Spleen (tissue), 11 donors: ENCODE measurements around the gene EHMT1. TPM values are rescaled to one million over a fixed set of nuclear protein-coding genes. Genes with fewer than 3 reads are reported as not detected.

ENCODE experiments used
- DNase-seq: peaks from one replicate; pipeline ENCODE4 v3.0.0-alpha.2; 2020
- H3K27ac ChIP-seq, 8 donors: fragments of 200-600 bp; sonication (generic) in 7 of 8; 1 replicate in 4 of 8; 2 replicates in 4 of 8; pipeline versions ENCODE4 v1.5.0 to v1.8.0; 2016 to 2021; ENCODE audit warnings: inconsistent platforms in 4 of 8, mild to moderate bottlenecking in 4 of 8, moderate library complexity in 1 of 8
- H3K27me3 ChIP-seq, 7 donors: fragments of 200-600 bp; sonication (generic) in 6 of 7; replicated peaks in 1 of 7; 1 replicate in 4 of 7; 2 replicates in 3 of 7; pipeline versions ENCODE4 v1.5.0 to v1.8.0; 2016 to 2021; ENCODE audit warnings: inconsistent platforms in 3 of 7, mild to moderate bottlenecking in 1 of 7
- H3K36me3 ChIP-seq, 6 donors: fragments of 200-600 bp; sonication (generic) in 5 of 6; 1 replicate in 4 of 6; 2 replicates in 2 of 6; pipeline versions ENCODE4 v1.5.0 to v1.8.0; 2016 to 2021; ENCODE audit warnings: inconsistent platforms in 2 of 6
- H3K4me1 ChIP-seq, 6 donors: fragments of 200-600 bp; sonication (generic) in 5 of 6; 1 replicate in 3 of 6; 2 replicates in 3 of 6; pipeline versions ENCODE4 v1.5.0 to v1.8.0; 2016 to 2021; ENCODE audit warnings: inconsistent platforms in 3 of 6
- H3K4me3 ChIP-seq, 8 donors: fragments of 200-600 bp; sonication (generic) in 7 of 8; 1 replicate in 4 of 8; 2 replicates in 4 of 8; pipeline versions ENCODE4 v1.5.0 to v1.8.0; 2016 to 2021; ENCODE audit warnings: inconsistent platforms in 4 of 8, mild to moderate bottlenecking in 4 of 8, moderate library complexity in 2 of 8
- H3K9me3 ChIP-seq, 8 donors: fragments of 200-600 bp; sonication (generic) in 7 of 8; 1 replicate in 4 of 8; 2 replicates in 4 of 8; pipeline versions ENCODE4 v1.5.0 to v1.8.0; 2016 to 2021; ENCODE audit warnings: inconsistent platforms in 4 of 8
- CTCF ChIP-seq, 11 experiments: fragments of 200-600 bp in 7 of 11; fragments of 450-650 bp in 4 of 11; sonication (generic) in 4 of 11; IDR thresholded peaks in 8 of 11; conservative IDR thresholded peaks in 3 of 11; 1 replicate in 7 of 11; 2 replicates in 4 of 11; pipeline versions ENCODE4 v1.4.0 to v1.8.0; 2016 to 2021; ENCODE audit warnings: antibody characterized with exemption in 11 of 11, inconsistent platforms in 4 of 11, mild to moderate bottlenecking in 1 of 11
- POLR2A ChIP-seq, 3 donors: fragments of 450-650 bp; IDR thresholded peaks; one replicate each; pipeline ENCODE4 v1.5.1; 2017; ENCODE audit warnings: antibody characterized with exemption in 3 of 3, mild to moderate bottlenecking in 1 of 3
- POLR2AphosphoS5 ChIP-seq, 3 donors: sonication (generic); formaldehyde crosslinking; IDR thresholded peaks; one replicate each; pipeline ENCODE4 v1.5.1; 2017; ENCODE audit warnings: antibody characterized with exemption in 3 of 3
- WGBS, 5 donors: extraction: QIAGEN DNeasy Blood & Tissue Kit in 3 of 5; methylation state at CpG; one replicate each; pipeline versions ENCODE4 v1.1.5 to v1.1.7; 2013 to 2018; 5-methylcytosine and 5-hydroxymethylcytosine counted together
- intact Hi-C: fragments of 100-400 bp; cut with DNase I; formaldehyde crosslinking; loops from one replicate; pipeline ENCODE4 v1.15.0; 2023; ENCODE audit warnings: low total_unique reads
- polyA plus RNA-seq, 3 donors: library from polyadenylated mRNA; stranded (reverse); fragments of 200-250 nt; gene quantifications; one replicate each; pipeline ENCODE4 v1.2.1, GENCODE V29; 2013
- total RNA-seq, 7 donors: library from RNA; depleted of rRNA in 3 of 7; stranded (reverse); fragments of >200 nt in 3 of 7; fragmentation: NEBNext Ultra II Directional in 4 of 7; extraction: Animal tissue kit (Norgen Biotek cat#: 25700) in 4 of 7; gene quantifications; one replicate each; pipeline versions ENCODE4 v1.1.0 to v1.2.1, GENCODE V29; 2016 to 2021
- donor health status: healthy with polysubstance abuse.
- donor health status: DM: no; HTN: no; CAD: no; lungs with moderate emphysema.
- donor health status: DM: no; HTN: no; CAD: no.
- donor health status: Bipolar disorder and iron deficiency.
- donor health status: healthy.
- donor health status: DM: no; HTN: no; CAD: no.
- donor health status: DM: yes; HTN: yes; CAD: no.

Gene EHMT1
- total and polyA plus RNA-seq, 10 donors: 35.5 to 163 (median 122) TPM

- H3K27ac ChIP-seq: no peak overlapping the region
- intact Hi-C loops: no loop called here
- DNase-seq: no peak
- H3K9me3 ChIP-seq: no peaks in the 10 kb centered on the region
- H3K4me3 ChIP-seq: no peak overlapping the region
- no peaks in the 10 kb centered on the region for H3K27me3 ChIP-seq
- TF ChIP-seq CTCF (IDR thresholded peaks at IDR 0.05 in 8 of 11, conservative IDR thresholded peaks at IDR 0.05 in 3 of 11): no peak
- TF ChIP-seq POLR2AphosphoS5 (IDR thresholded peaks at IDR 0.05): no peak
- no peak for TF ChIP-seq POLR2A (IDR thresholded peaks at IDR 0.05)
- H3K36me3 ChIP-seq: peaks cover 0 to 68% (median 38%) of the 10 kb centered on the region in 6 donors
- WGBS, 5 donors: 89 to 94% (median 90%) methylated on average over 10 of the region's 10 CpGs
- H3K4me1 ChIP-seq: peaks cover 21 to 42% (median 36%) of the 10 kb centered on the region in 6 donors
Measured at GRCh38 chr9:137574192-137574591, 44.6 kb upstream of the EHMT1 start.

- Histone ChIP-seq H3K27me3 (no peaks in the 10 kb centered on the region), H3K4me1 (peaks cover 23 to 53% (median 40%) of the 10 kb centered on the region in 6 donors), H3K36me3 (peaks cover 0 to 65% (median 38%) of the 10 kb centered on the region in 6 donors), H3K27ac (no peak overlapping the region), H3K9me3 (no peaks in the 10 kb centered on the region), H3K4me3 (no peak overlapping the region)
- no peak for TF ChIP-seq POLR2AphosphoS5 (IDR thresholded peaks at IDR 0.05)
- no peak for TF ChIP-seq POLR2A (IDR thresholded peaks at IDR 0.05)
- no peak for TF ChIP-seq CTCF (IDR thresholded peaks at IDR 0.05 in 8 of 11, conservative IDR thresholded peaks at IDR 0.05 in 3 of 11)
- no peak for DNase-seq
- intact Hi-C loops: no loop called here
- WGBS, 5 donors: 60 to 85% (median 74%) methylated on average over 9 of the region's 9 CpGs
Measured at GRCh38 chr9:137575364-137575715, 43.5 kb upstream of the EHMT1 start.

GRCh38 chr9:137575716-137576411, 42.9 kb upstream of the EHMT1 start:
- 66 to 76% (median 69%) methylated on average over 12 of the region's 12 CpGs for WGBS, 5 donors
- no peak for DNase-seq
- Histone ChIP-seq H3K9me3 (no peaks in the 10 kb centered on the region), H3K4me3 (no peak overlapping the region), H3K36me3 (peaks cover 0 to 60% (median 38%) of the 10 kb centered on the region in 6 donors), H3K27me3 (no peaks in the 10 kb centered on the region), H3K27ac (peak overlapping the region in 1 of 8 donors; percentile 50), H3K4me1 (peaks cover 23 to 53% (median 40%) of the 10 kb centered on the region in 6 donors)
- intact Hi-C loops: no loop called here
- TF ChIP-seq POLR2A (IDR thresholded peaks at IDR 0.05): no peak
- TF ChIP-seq POLR2AphosphoS5 (IDR thresholded peaks at IDR 0.05): peak in 1 of 3 donors; percentile 12

GRCh38 chr9:137578518-137579258, 40.1 kb upstream of the EHMT1 start, which contains the start of gene DPH7:
Gene DPH7 (minus strand): TSS chr9:137578925. CDS start chr9:137578777, 148 bp downstream.
- Histone ChIP-seq H3K27ac (peak within 1 kb of the TSS; percentile 66 to 93 (median 84)), H3K9me3 (no peaks in the 10 kb centered on the region), H3K4me1 (peaks cover 23 to 53% (median 40%) of the 10 kb centered on the region in 6 donors), H3K4me3 (peak within 1 kb of the TSS; percentile 63 to 100 (median 96)), H3K36me3 (peaks cover 0 to 60% (median 40%) of the 10 kb centered on the region in 6 donors), H3K27me3 (no peaks in the 10 kb centered on the region)
- TF ChIP-seq POLR2A (IDR thresholded peaks at IDR 0.05): peak in 2 of 3 donors; percentile 34 to 43
- TF ChIP-seq POLR2AphosphoS5 (IDR thresholded peaks at IDR 0.05): peak; percentile 90 to 93 (median 93)
- peak; percentile 64 to 99 (median 97) for TF ChIP-seq CTCF (IDR thresholded peaks at IDR 0.05 in 8 of 11, conservative IDR thresholded peaks at IDR 0.05 in 3 of 11)
- DNase-seq: peak; percentile 100
- 3 to 11% (median 4%) methylated on average over 17 to 82 of the region's 82 CpGs for WGBS, 5 donors
- intact Hi-C loops: no loop called here
